Panc1 (cell line): ENCODE measurements around the gene PLCXD1.

ENCODE experiments used
- POLR2AphosphoS5 ChIP-seq: IDR thresholded peaks from 2 replicates; pipeline ENCODE4 v1.6.1; 2012; ENCODE audit warnings: mild to moderate bottlenecking, low read depth, low read length, moderate library complexity
- SIN3A ChIP-seq: IDR thresholded peaks from 2 replicates; pipeline ENCODE4 v1.6.1; 2012; ENCODE audit warnings: low read depth, mild to moderate bottlenecking, low read length, moderate library complexity, borderline replicate concordance; ENCODE audit not compliant: insufficient read depth
- TCF7L2 ChIP-seq: IDR thresholded peaks from 2 replicates; pipeline ENCODE4 v1.6.1; 2011; ENCODE audit warnings: mild to moderate bottlenecking, low read depth, low read length, inconsistent platforms
- TF ChIP-seq, protein P1 (sequence below): fragments of 450-650 bp; IDR thresholded peaks from 2 replicates; pipeline ENCODE4 v1.5.1; 2017; ENCODE audit warnings: mild to moderate bottlenecking
- TF ChIP-seq, protein P2 (sequence below), 2 experiments: IDR thresholded peaks; 2 replicates each; pipeline ENCODE4 v1.6.1; 2011 to 2012; ENCODE audit warnings: low read depth in 2 of 2, control low read depth in 1 of 2, low read length in 1 of 2, mild to moderate bottlenecking in 1 of 2, moderate library complexity in 1 of 2; ENCODE audit not compliant: insufficient read depth in 1 of 2

- TF ChIP-seq, protein P1, sequence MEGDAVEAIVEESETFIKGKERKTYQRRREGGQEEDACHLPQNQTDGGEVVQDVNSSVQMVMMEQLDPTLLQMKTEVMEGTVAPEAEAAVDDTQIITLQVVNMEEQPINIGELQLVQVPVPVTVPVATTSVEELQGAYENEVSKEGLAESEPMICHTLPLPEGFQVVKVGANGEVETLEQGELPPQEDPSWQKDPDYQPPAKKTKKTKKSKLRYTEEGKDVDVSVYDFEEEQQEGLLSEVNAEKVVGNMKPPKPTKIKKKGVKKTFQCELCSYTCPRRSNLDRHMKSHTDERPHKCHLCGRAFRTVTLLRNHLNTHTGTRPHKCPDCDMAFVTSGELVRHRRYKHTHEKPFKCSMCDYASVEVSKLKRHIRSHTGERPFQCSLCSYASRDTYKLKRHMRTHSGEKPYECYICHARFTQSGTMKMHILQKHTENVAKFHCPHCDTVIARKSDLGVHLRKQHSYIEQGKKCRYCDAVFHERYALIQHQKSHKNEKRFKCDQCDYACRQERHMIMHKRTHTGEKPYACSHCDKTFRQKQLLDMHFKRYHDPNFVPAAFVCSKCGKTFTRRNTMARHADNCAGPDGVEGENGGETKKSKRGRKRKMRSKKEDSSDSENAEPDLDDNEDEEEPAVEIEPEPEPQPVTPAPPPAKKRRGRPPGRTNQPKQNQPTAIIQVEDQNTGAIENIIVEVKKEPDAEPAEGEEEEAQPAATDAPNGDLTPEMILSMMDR = no peak
- no peak for TF ChIP-seq POLR2AphosphoS5
- TF ChIP-seq, protein P2, sequence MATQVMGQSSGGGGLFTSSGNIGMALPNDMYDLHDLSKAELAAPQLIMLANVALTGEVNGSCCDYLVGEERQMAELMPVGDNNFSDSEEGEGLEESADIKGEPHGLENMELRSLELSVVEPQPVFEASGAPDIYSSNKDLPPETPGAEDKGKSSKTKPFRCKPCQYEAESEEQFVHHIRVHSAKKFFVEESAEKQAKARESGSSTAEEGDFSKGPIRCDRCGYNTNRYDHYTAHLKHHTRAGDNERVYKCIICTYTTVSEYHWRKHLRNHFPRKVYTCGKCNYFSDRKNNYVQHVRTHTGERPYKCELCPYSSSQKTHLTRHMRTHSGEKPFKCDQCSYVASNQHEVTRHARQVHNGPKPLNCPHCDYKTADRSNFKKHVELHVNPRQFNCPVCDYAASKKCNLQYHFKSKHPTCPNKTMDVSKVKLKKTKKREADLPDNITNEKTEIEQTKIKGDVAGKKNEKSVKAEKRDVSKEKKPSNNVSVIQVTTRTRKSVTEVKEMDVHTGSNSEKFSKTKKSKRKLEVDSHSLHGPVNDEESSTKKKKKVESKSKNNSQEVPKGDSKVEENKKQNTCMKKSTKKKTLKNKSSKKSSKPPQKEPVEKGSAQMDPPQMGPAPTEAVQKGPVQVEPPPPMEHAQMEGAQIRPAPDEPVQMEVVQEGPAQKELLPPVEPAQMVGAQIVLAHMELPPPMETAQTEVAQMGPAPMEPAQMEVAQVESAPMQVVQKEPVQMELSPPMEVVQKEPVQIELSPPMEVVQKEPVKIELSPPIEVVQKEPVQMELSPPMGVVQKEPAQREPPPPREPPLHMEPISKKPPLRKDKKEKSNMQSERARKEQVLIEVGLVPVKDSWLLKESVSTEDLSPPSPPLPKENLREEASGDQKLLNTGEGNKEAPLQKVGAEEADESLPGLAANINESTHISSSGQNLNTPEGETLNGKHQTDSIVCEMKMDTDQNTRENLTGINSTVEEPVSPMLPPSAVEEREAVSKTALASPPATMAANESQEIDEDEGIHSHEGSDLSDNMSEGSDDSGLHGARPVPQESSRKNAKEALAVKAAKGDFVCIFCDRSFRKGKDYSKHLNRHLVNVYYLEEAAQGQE (IDR thresholded peaks at IDR 0.05; ENCODE audit: insufficient read depth in 1 of 2, low read depth in 2 of 2, low read length in 1 of 2) = no peak
- no peak for TF ChIP-seq SIN3A
- TF ChIP-seq TCF7L2 = no peak
Observed at GRCh38 chrX:350148-350533, 69.0 kb downstream of the PLCXD1 start.
